Keratinocyte (primary cell): Measurements from ENCODE around the gene B4GALT4.
"Not testable (repeated sequence)": the region's sequence is repeated elsewhere in the genome, so short reads cannot be mapped to it uniquely, and the experiment has no call there.

ENCODE experiments used
- CTCF ChIP-seq, 3 experiments: IDR thresholded peaks in 1 of 3; conservative IDR thresholded peaks in 1 of 3; optimal IDR thresholded peaks in 1 of 3; 2 replicates in 2 of 3; 3 replicates in 1 of 3; pipeline versions ENCODE3 to v1.5.1; 2011; ENCODE audit warnings: low read length in 3 of 3, mild to moderate bottlenecking in 3 of 3, moderate library complexity in 2 of 3, control low read depth in 1 of 3, inconsistent platforms in 1 of 3; ENCODE audit not compliant: insufficient read depth in 2 of 3; ENCODE audit errors: extremely low read depth in 1 of 3
- EZH2 ChIP-seq: IDR thresholded peaks from one replicate; pipeline ENCODE4 v1.6.1; 2012; ENCODE audit warnings: inconsistent platforms, mild to moderate bottlenecking, low read length, moderate library complexity

- not testable (repeated sequence) for TF ChIP-seq EZH2; CTCF (optimal IDR thresholded peaks at IDR 0.05 in 1 of 3, IDR thresholded peaks at IDR 0.05 in 1 of 3, conservative IDR thresholded peaks at IDR 0.05 in 1 of 3; ENCODE audit: extremely low read depth in 1 of 3, insufficient read depth in 2 of 3, low read length in 3 of 3)
Measured at GRCh38 chr3:119270212-119270611, 29.5 kb upstream of the B4GALT4 start.
